K562 (cell line): ENCODE measurements around the gene RASSF10. TPM values are rescaled to one million over a fixed set of nuclear protein-coding genes. Genes with fewer than 3 reads are reported as not detected.

Experiments used
- CSDE1 ChIP-seq, 2 experiments: fragments of 450-650 bp; IDR thresholded peaks; 2 replicates each; pipeline ENCODE4 v1.6.1; 2016; ENCODE audit warnings: mild to moderate bottlenecking in 1 of 2
- E4F1 ChIP-seq: fragments of 250-450 bp; sonication (Bioruptor Pico); IDR thresholded peaks from 2 replicates; pipeline ENCODE4 v1.5.0; 2021; ENCODE audit warnings: mild to moderate bottlenecking, borderline replicate concordance
- GATAD2B ChIP-seq: fragments of 450-650 bp; IDR thresholded peaks from 2 replicates; pipeline ENCODE4 v1.6.1; 2017; ENCODE audit warnings: mild to moderate bottlenecking, borderline replicate concordance
- JUND ChIP-seq, 2 experiments: IDR thresholded peaks; 2 replicates in 1 of 2; 3 replicates in 1 of 2; pipeline ENCODE4 v1.6.1; 2011; ENCODE audit warnings: borderline replicate concordance in 2 of 2, low read depth in 2 of 2, low read length in 2 of 2, improper control_type of control experiment in 1 of 2, missing biosample characterization in 1 of 2, missing genetic modification characterization in 1 of 2, missing genetic modification reagents in 1 of 2
- MAFG ChIP-seq: fragments of 450-650 bp; conservative IDR thresholded peaks from 2 replicates; pipeline ENCODE4 v1.6.1; 2016; ENCODE audit warnings: missing genetic modification characterization, missing compliant biosample characterization
- POLR2A ChIP-seq: fragments of 450-650 bp; conservative IDR thresholded peaks from 2 replicates; pipeline ENCODE4 v1.6.1; 2016
- SREBF1 ChIP-seq: fragments of 150-350 bp; IDR thresholded peaks from 2 replicates; pipeline ENCODE4 v1.6.1; 2014; ENCODE audit warnings: antibody characterized with exemption, low read depth, low read length, borderline replicate concordance
- TFAP4 ChIP-seq: sonication (generic); formaldehyde crosslinking; IDR thresholded peaks from 2 replicates; pipeline ENCODE4 v1.8.0; 2022; ENCODE audit warnings: missing genetic modification reagents, mild to moderate bottlenecking, moderate library complexity, borderline replicate concordance
- TGIF2 ChIP-seq: sonication (generic); formaldehyde crosslinking; IDR thresholded peaks from 2 replicates; pipeline ENCODE4 v1.8.1; 2022; ENCODE audit warnings: mild to moderate bottlenecking, missing genetic modification reagents, moderate library complexity
- WHSC1 ChIP-seq: IDR thresholded peaks from one replicate; pipeline ENCODE4 v1.6.1; 2012; ENCODE audit warnings: low read length, control low read depth, inconsistent platforms
- YY1 ChIP-seq, 3 experiments: IDR thresholded peaks; 2 replicates each; pipeline ENCODE4 v1.6.1; 2011; ENCODE audit warnings: low read length in 2 of 3, mild to moderate bottlenecking in 2 of 3, moderate library complexity in 2 of 3, borderline replicate concordance in 1 of 3, control low read depth in 1 of 3, low read depth in 1 of 3; ENCODE audit not compliant: insufficient read depth in 3 of 3, insufficient replicate concordance in 2 of 3, control insufficient read depth in 1 of 3, insufficient read length in 1 of 3; ENCODE audit errors: extremely low read depth in 1 of 3
- ZNF444 ChIP-seq: fragments of 250-450 bp; sonication (Bioruptor Pico); IDR thresholded peaks from 2 replicates; pipeline ENCODE4 v1.4.0; 2020; ENCODE audit warnings: mild to moderate bottlenecking, moderate library complexity
- ZNF76 ChIP-seq: fragments of 250-450 bp; sonication (Bioruptor Pico); IDR thresholded peaks from 2 replicates; pipeline ENCODE4 v1.4.0; 2020; ENCODE audit warnings: mild to moderate bottlenecking, moderate library complexity, borderline replicate concordance
- ZSCAN32 ChIP-seq: fragments of 450-650 bp; formaldehyde crosslinking; IDR thresholded peaks from 2 replicates; pipeline ENCODE4 v1.4.0; 2020; ENCODE audit warnings: mild to moderate bottlenecking, moderate library complexity
- polyA plus RNA-seq, 8 experiments: library from polyadenylated mRNA; depleted of rRNA in 4 of 8; stranded (reverse) in 5 of 8; unstranded in 3 of 8; fragments of >200 nt; fragmentation: Nextera tagmentation in 2 of 8; fragmentation: Illumina TruSeq in 1 of 8; extraction: Ambion mirVana in 2 of 8; extraction: Trizol in 1 of 8; gene quantifications; 2 replicates each; pipeline versions ENCODE4 v1.2.1 to v1.2.3, GENCODE V29; 2011 to 2014; ENCODE audit warnings: inconsistent platforms in 1 of 8, missing spikeins in 1 of 8
- total RNA-seq, 7 experiments: library from RNA; depleted of rRNA in 6 of 7; stranded (reverse); fragments of >200 nt in 6 of 7; fragmentation: Illumina TruSeq in 2 of 7; extraction: Trizol in 2 of 7; gene quantifications; 2 replicates each; pipeline versions ENCODE4 v1.2.1 to v1.2.3, GENCODE V29; 2011 to 2021; ENCODE audit warnings: low replicate concordance in 1 of 7
- TF ChIP-seq, protein P1 (sequence below): fragments of 250-450 bp; sonication (Bioruptor Pico); IDR thresholded peaks from 2 replicates; pipeline ENCODE4 v1.8.0; 2021; ENCODE audit warnings: borderline replicate concordance, mild to moderate bottlenecking, moderate library complexity; ENCODE audit not compliant: poor library complexity, severe bottlenecking
- TF ChIP-seq, protein P2 (sequence below): fragments of 250-450 bp; sonication (Bioruptor Pico); IDR thresholded peaks from 2 replicates; pipeline ENCODE4 v1.5.0; 2022; ENCODE audit warnings: mild to moderate bottlenecking

The RASSF10 gene
- total and polyA plus RNA-seq, 9 of the 15 experiments (the other 6 are each of a cell fraction or from before 2014, with no cell fraction given): not detected

- TF ChIP-seq TFAP4 (no peak), ZNF444 (CRISPR knock-in tag) (no peak), SREBF1 (no peak), YY1 (IDR thresholded peaks at IDR 0.05; ENCODE audit: borderline replicate concordance in 1 of 3, control insufficient read depth in 1 of 3, extremely low read depth in 1 of 3, insufficient read depth in 3 of 3, insufficient read length in 1 of 3, insufficient replicate concordance in 2 of 3, low read depth in 1 of 3, low read length in 2 of 3) (no peak), MAFG (tag) (0 out of 2 replicates have a peak, but pooled peaks have one; percentile 37), ZSCAN32 (no peak), WHSC1 (no peak), ZNF76 (CRISPR knock-in tag) (no peak), TGIF2 (CRISPR knock-in tag) (no peak), POLR2A (0 out of 2 replicates have a peak, but pooled peaks have one; percentile 4), JUND (IDR thresholded peaks at IDR 0.05; ENCODE audit: borderline replicate concordance, low read depth, low read length) (no peak), JUND (tag; IDR thresholded peaks at IDR 0.05; ENCODE audit: borderline replicate concordance, low read depth, low read length) (no peak), GATAD2B (no peak), CSDE1 (IDR thresholded peaks at IDR 0.05) (no peak), E4F1 (CRISPR knock-in tag) (no peak)
- TF ChIP-seq, protein P1, sequence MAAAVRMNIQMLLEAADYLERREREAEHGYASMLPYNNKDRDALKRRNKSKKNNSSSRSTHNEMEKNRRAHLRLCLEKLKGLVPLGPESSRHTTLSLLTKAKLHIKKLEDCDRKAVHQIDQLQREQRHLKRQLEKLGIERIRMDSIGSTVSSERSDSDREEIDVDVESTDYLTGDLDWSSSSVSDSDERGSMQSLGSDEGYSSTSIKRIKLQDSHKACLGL: no peak
- TF ChIP-seq, protein P2, sequence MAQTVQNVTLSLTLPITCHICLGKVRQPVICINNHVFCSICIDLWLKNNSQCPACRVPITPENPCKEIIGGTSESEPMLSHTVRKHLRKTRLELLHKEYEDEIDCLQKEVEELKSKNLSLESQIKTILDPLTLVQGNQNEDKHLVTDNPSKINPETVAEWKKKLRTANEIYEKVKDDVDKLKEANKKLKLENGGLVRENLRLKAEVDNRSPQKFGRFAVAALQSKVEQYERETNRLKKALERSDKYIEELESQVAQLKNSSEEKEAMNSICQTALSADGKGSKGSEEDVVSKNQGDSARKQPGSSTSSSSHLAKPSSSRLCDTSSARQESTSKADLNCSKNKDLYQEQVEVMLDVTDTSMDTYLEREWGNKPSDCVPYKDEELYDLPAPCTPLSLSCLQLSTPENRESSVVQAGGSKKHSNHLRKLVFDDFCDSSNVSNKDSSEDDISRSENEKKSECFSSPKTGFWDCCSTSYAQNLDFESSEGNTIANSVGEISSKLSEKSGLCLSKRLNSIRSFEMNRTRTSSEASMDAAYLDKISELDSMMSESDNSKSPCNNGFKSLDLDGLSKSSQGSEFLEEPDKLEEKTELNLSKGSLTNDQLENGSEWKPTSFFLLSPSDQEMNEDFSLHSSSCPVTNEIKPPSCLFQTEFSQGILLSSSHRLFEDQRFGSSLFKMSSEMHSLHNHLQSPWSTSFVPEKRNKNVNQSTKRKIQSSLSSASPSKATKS (CRISPR knock-in tag): no peak
Measured at GRCh38 chr11:12981676-12982522, 27.2 kb upstream of the RASSF10 start (continued).
